B cell (primary cell): Measurements from ENCODE around the gene MAP3K5. TPM values are rescaled to one million over a fixed set of nuclear protein-coding genes. Genes with fewer than 3 reads are reported as not detected.
"Not testable (repeated sequence)": the region's sequence is repeated elsewhere in the genome, so short reads cannot be mapped to it uniquely, and the experiment has no call there.

Experiments used
- ATAC-seq: fragments of 200-7000 bp; cut with Tn5 transposase; one replicate; pipeline ENCODE4 v1.10.0; 2021; ENCODE audit warnings: low read depth, mild to moderate bottlenecking, moderate number of reproducible peaks, moderate library complexity
- CTCF ChIA-PET: fragments of 350-600 bp; sonication (Branson Sonifier 250); formaldehyde crosslinking; loops from one replicate; lab custom pipeline; 2021; ENCODE audit warnings: antibody characterized with exemption, inconsistent platforms; lab: Charles Lee
- POLR2A ChIA-PET: fragments of 350-600 bp; sonication (Branson Sonifier 250); formaldehyde crosslinking; loops from one replicate; lab custom pipeline; 2021; ENCODE audit warnings: antibody characterized with exemption; lab: Charles Lee
- DNase-seq: peaks from one replicate; pipeline ENCODE4 v3.0.0; 2013
- H2AFZ ChIP-seq: 2 replicates; pipeline ENCODE4 v1.6.1; 2012; ENCODE audit warnings: mild to moderate bottlenecking, low read depth, low read length; ENCODE audit not compliant: insufficient read depth, poor library complexity, severe bottlenecking
- H3K27ac ChIP-seq, 2 donors: 1 replicate in 1 of 2; 2 replicates in 1 of 2; pipeline ENCODE4 v1.5.1; 2012 to 2013; ENCODE audit warnings: low read length in 2 of 2, mild to moderate bottlenecking in 2 of 2, moderate library complexity in 1 of 2
- H3K27me3 ChIP-seq, 4 experiments: fragments of 200-600 bp in 1 of 4; sonication (generic) in 1 of 4; replicated peaks in 1 of 4; 1 replicate in 2 of 4; 2 replicates in 2 of 4; pipeline versions ENCODE4 v1.6.1 to v1.7.0; 2013 to 2016; ENCODE audit warnings: low read length in 3 of 4, mild to moderate bottlenecking in 2 of 4, mixed read lengths in 1 of 4, moderate library complexity in 1 of 4; ENCODE audit not compliant: insufficient read depth in 4 of 4, control insufficient read depth in 3 of 4; ENCODE audit errors: control extremely low read depth in 1 of 4
- H3K36me3 ChIP-seq, 2 experiments: replicated peaks in 1 of 2; 1 replicate in 1 of 2; 2 replicates in 1 of 2; pipeline versions ENCODE4 v1.6.1 to v1.7.1; 2013; ENCODE audit warnings: low read length in 1 of 2; ENCODE audit not compliant: insufficient read depth in 2 of 2, control insufficient read depth in 1 of 2; ENCODE audit errors: control extremely low read depth in 1 of 2, extremely low read depth in 1 of 2
- H3K4me1 ChIP-seq, 2 donors: fragments of 200-600 bp in 1 of 2; sonication (generic) in 1 of 2; 1 replicate in 1 of 2; 2 replicates in 1 of 2; pipeline versions ENCODE4 v1.5.1 to v1.6.1; 2013 to 2017; ENCODE audit warnings: low read length in 2 of 2; ENCODE audit not compliant: control insufficient read depth in 2 of 2, insufficient read depth in 2 of 2
- H3K4me2 ChIP-seq: replicated peaks from 2 replicates; pipeline ENCODE3; 2012; ENCODE audit warnings: mild to moderate bottlenecking, low read depth, low read length; ENCODE audit not compliant: poor library complexity, severe bottlenecking
- H3K4me3 ChIP-seq, 5 experiments: fragments of 200-600 bp in 1 of 5; sonication (generic) in 1 of 5; 1 replicate in 3 of 5; 2 replicates in 2 of 5; pipeline versions ENCODE4 v1.5.1 to v1.7.0; 2011 to 2016; ENCODE audit warnings: low read length in 4 of 5, mild to moderate bottlenecking in 4 of 5, low read depth in 2 of 5, control low read depth in 1 of 5, moderate library complexity in 1 of 5; ENCODE audit not compliant: insufficient read depth in 1 of 5; ENCODE audit errors: control extremely low read depth in 1 of 5, extremely low read depth in 1 of 5
- H3K79me2 ChIP-seq: fragments of 200-600 bp; sonication (generic); one replicate; pipeline ENCODE4 v1.6.0; 2016; ENCODE audit warnings: low read length; ENCODE audit not compliant: control insufficient read depth, insufficient read depth
- H3K9ac ChIP-seq: fragments of 200-600 bp; sonication (generic); 2 replicates; pipeline ENCODE4 v1.6.1; 2017; ENCODE audit warnings: mild to moderate bottlenecking, low read length, moderate library complexity
- H3K9me3 ChIP-seq, 3 donors: one replicate each; pipeline versions ENCODE4 v1.6.1 to v1.7.1; 2013; ENCODE audit warnings: low read length in 2 of 3; ENCODE audit not compliant: control insufficient read depth in 2 of 3, insufficient read depth in 1 of 3; ENCODE audit errors: control extremely low read depth in 1 of 3
- H4K20me1 ChIP-seq: 2 replicates; pipeline ENCODE4 v1.6.0; 2012; ENCODE audit warnings: mild to moderate bottlenecking, low read length; ENCODE audit not compliant: insufficient read depth, control insufficient read depth, poor library complexity, severe bottlenecking
- H3K27ac Mint-ChIP-seq: one replicate; pipeline ENCODE4 v1.8.0; 2021; ENCODE audit warnings: mixed read lengths
- H3K27me3 Mint-ChIP-seq: one replicate; pipeline ENCODE4 v1.8.0; 2021; ENCODE audit warnings: mixed read lengths
- H3K4me1 Mint-ChIP-seq: one replicate; pipeline ENCODE4 v1.8.0; 2021; ENCODE audit warnings: mixed read lengths
- H3K4me3 Mint-ChIP-seq: one replicate; pipeline ENCODE4 v1.8.0; 2021; ENCODE audit warnings: mixed read lengths
- H3K9me3 Mint-ChIP-seq: one replicate; pipeline ENCODE4 v1.8.0; 2022; ENCODE audit warnings: mixed read lengths; ENCODE audit not compliant: insufficient read depth
- CTCF ChIP-seq: fragments of 200-600 bp; IDR thresholded peaks from one replicate; pipeline ENCODE4 v1.8.0; 2022; ENCODE audit warnings: antibody characterized with exemption, mild to moderate bottlenecking
- EZH2 ChIP-seq: IDR thresholded peaks from 2 replicates; pipeline ENCODE4 v1.6.1; 2012; ENCODE audit warnings: borderline replicate concordance, low read depth, mild to moderate bottlenecking, moderate library complexity, low read length; ENCODE audit not compliant: insufficient read depth, poor library complexity, severe bottlenecking
- WGBS: methylation state at CpG from one replicate; pipeline ENCODE4 v1.1.5; 2013; ENCODE audit warnings: missing lambda C conversion rate; ENCODE audit not compliant: insufficient coverage; 5-methylcytosine and 5-hydroxymethylcytosine counted together
- intact Hi-C: fragments of 100-400 bp; cut with micrococcal nuclease; formaldehyde crosslinking; loops from one replicate; pipeline ENCODE4 v1.10.0; 2022
- polyA plus RNA-seq: library from polyadenylated mRNA; depleted of rRNA; stranded (reverse); fragments of >200 nt; gene quantifications from 2 replicates; pipeline ENCODE4 v1.2.3, GENCODE V29; 2012
- total RNA-seq, 2 donors: library from RNA; stranded (reverse); fragments of 120-200 nt in 1 of 2; gene quantifications; 1 replicate in 1 of 2; 2 replicates in 1 of 2; pipeline versions ENCODE4 v1.2.3 to v1.2.4, GENCODE V29; 2013 to 2022

Gene MAP3K5
- total and polyA plus RNA-seq, 2 donors (not counting 1 experiment from before 2014, with no cell fraction given) = 5.7 to 34.1 TPM

GRCh38 chr6:136584290-136584689, 208.0 kb downstream of the MAP3K5 start:
- H3K4me1 Mint-ChIP-seq, POLR2A ChIA-PET: not testable (repeated sequence)

GRCh38 chr6:136582711-136583471, 209.4 kb downstream of the MAP3K5 start:
- H3K27me3 ChIP-seq = no peaks in the 10 kb centered on the region
- no CpG with 5 or more reads among the region's 3 CpGs for WGBS
- no peak overlapping the region for H2AFZ ChIP-seq
- peak; percentile 18 for DNase-seq
- ChIA-PET POLR2A (no interaction called here), CTCF (interaction anchor here (0.6 to 2.0 kb wide), 6 partner anchors 11 to 511 kb away, joined by 3 to 10 read pairs (median 4); partner anchors contain the start of gene MAP3K5)
- H3K9me3 Mint-ChIP-seq = no peaks in the 10 kb centered on the region
- H3K4me2 ChIP-seq = no peak overlapping the region
- no peak overlapping the region for H3K4me3 ChIP-seq
- no peak overlapping the region for H3K27ac Mint-ChIP-seq
- no peak for ATAC-seq
- H3K79me2 ChIP-seq = no peaks in the 10 kb centered on the region
- no peak overlapping the region for H3K27ac ChIP-seq
- H3K4me1 ChIP-seq = no peaks in the 10 kb centered on the region
- H3K9me3 ChIP-seq = no peaks in the 10 kb centered on the region
- H3K36me3 ChIP-seq = peaks cover 17 to 67% of the 10 kb centered on the region in 2 experiments
- no peaks in the 10 kb centered on the region for H3K4me1 Mint-ChIP-seq
- no peak overlapping the region for H3K4me3 Mint-ChIP-seq
- no peaks in the 10 kb centered on the region for H4K20me1 ChIP-seq
- intact Hi-C loops = loop anchor here (2.0 to 5.0 kb wide), 2 partner anchors 210 to 1059 kb away; partner anchors contain the start of gene MAP3K5
- H3K27me3 Mint-ChIP-seq = no peaks in the 10 kb centered on the region
- no peak overlapping the region for H3K9ac ChIP-seq
- no peak for TF ChIP-seq EZH2
- peak; percentile 64 for TF ChIP-seq CTCF

More at GRCh38 chr6:136584290-136584689, 208.0 kb downstream of the MAP3K5 start:
- not testable (repeated sequence) for H3K4me3 Mint-ChIP-seq, H2AFZ ChIP-seq, H4K20me1 ChIP-seq, H3K27ac ChIP-seq, H3K27ac Mint-ChIP-seq, ATAC-seq, H3K4me3 ChIP-seq, DNase-seq, H3K4me1 ChIP-seq, H3K9me3 Mint-ChIP-seq, H3K9me3 ChIP-seq, H3K27me3 ChIP-seq, H3K79me2 ChIP-seq, H3K9ac ChIP-seq, H3K4me2 ChIP-seq, H3K27me3 Mint-ChIP-seq
- CTCF ChIA-PET = interaction anchor here (1.1 to 2.6 kb wide), 7 partner anchors 8 to 341 kb away, joined by 3 to 11 read pairs (median 5); partner anchors contain the start of gene MAP3K5
- 96% methylated on average over 3 of the region's 5 CpGs for WGBS
- peaks cover 14 to 62% of the 10 kb centered on the region in 2 experiments for H3K36me3 ChIP-seq
- intact Hi-C loops = loop anchor here (5.0 kb wide), 1 partner anchor 1058 kb away; no protein-coding TSS in a partner anchor
